IMR-90 (cell line): ENCODE results near the gene TENM4. TPM values are rescaled to one million over a fixed set of nuclear protein-coding genes. Genes with fewer than 3 reads are reported as not detected.

ENCODE experiments used
- ATAC-seq: fragments of 200-7000 bp; cut with Tn5 transposase; 2 replicates; pipeline ENCODE4 v1.9.1; 2020; ENCODE audit warnings: low read depth, mild to moderate bottlenecking, moderate library complexity
- BruUV-seq: library from RNA; stranded (reverse); fragments of 400-500 nt; replicated peaks from 2 replicates; lab custom pipeline; 2021; lab: Mats Ljungman, UMichigan
- CTCF ChIA-PET: fragments of 300-600 bp; formaldehyde crosslinking; extraction: SDS; loops from one replicate; lab custom pipeline; 2021; ENCODE audit warnings: antibody characterized with exemption; lab: Yijun Ruan, JAX
- POLR2A ChIA-PET: fragments of 300-600 bp; sonication (Branson Sonifier 250); formaldehyde crosslinking; loops from one replicate; lab custom pipeline; 2022; ENCODE audit warnings: antibody characterized with exemption; ENCODE audit not compliant: unreplicated experiment; lab: Charles Lee
- DNase-seq: peaks from one replicate; pipeline ENCODE4 v3.0.0; 2013
- H2AFZ ChIP-seq: replicated peaks from 2 replicates; pipeline ENCODE3; 2013; ENCODE audit warnings: low read length, mild to moderate bottlenecking; ENCODE audit not compliant: poor library complexity
- H2AK5ac ChIP-seq: 2 replicates; pipeline ENCODE4 v1.6.1; 2013; ENCODE audit warnings: low read depth, low read length, inconsistent platforms
- H2AK9ac ChIP-seq: replicated peaks from 2 replicates; pipeline ENCODE3; 2013; ENCODE audit warnings: mild to moderate bottlenecking, low read depth, low read length, moderate library complexity; ENCODE audit not compliant: poor library complexity
- H2BK120ac ChIP-seq: 2 replicates; pipeline ENCODE4 v1.6.1; 2013; ENCODE audit warnings: low read depth, low read length, inconsistent platforms
- H2BK15ac ChIP-seq: 3 replicates; pipeline ENCODE4 v1.6.1; 2013; ENCODE audit warnings: low read depth, low read length, inconsistent platforms
- H2BK20ac ChIP-seq: 2 replicates; pipeline ENCODE4 v1.6.1; 2013; ENCODE audit warnings: low read depth, mild to moderate bottlenecking, inconsistent platforms, low read length, moderate library complexity
- H2BK5ac ChIP-seq: 2 replicates; pipeline ENCODE4 v1.6.1; 2013; ENCODE audit warnings: mild to moderate bottlenecking, low read depth, low read length, inconsistent platforms; ENCODE audit not compliant: poor library complexity, severe bottlenecking
- H3K14ac ChIP-seq: replicated peaks from 2 replicates; pipeline ENCODE4 v1.6.1; 2013; ENCODE audit warnings: low read depth, low read length, inconsistent platforms
- H3K18ac ChIP-seq: 2 replicates; pipeline ENCODE4 v1.6.1; 2013; ENCODE audit warnings: low read depth, low read length, control low read depth
- H3K23ac ChIP-seq: 2 replicates; pipeline ENCODE4 v1.6.1; 2013; ENCODE audit warnings: low read depth, low read length, inconsistent platforms
- H3K27ac ChIP-seq: 2 replicates; pipeline ENCODE4 v1.5.1; 2013; ENCODE audit warnings: mild to moderate bottlenecking, control low read depth, low read length; ENCODE audit not compliant: insufficient read depth
- H3K27me3 ChIP-seq: 2 replicates; pipeline ENCODE4 v1.6.1; 2013; ENCODE audit warnings: low read length; ENCODE audit not compliant: control insufficient read depth, insufficient read depth
- H3K36me3 ChIP-seq: 2 replicates; pipeline ENCODE4 v1.6.1; 2013; ENCODE audit warnings: low read length, mixed read lengths; ENCODE audit not compliant: control insufficient read depth, insufficient read depth
- H3K4ac ChIP-seq: 2 replicates; pipeline ENCODE4 v1.6.1; 2013; ENCODE audit warnings: low read depth, low read length, inconsistent platforms
- H3K4me1 ChIP-seq: 2 replicates; pipeline ENCODE4 v1.6.1; 2013; ENCODE audit warnings: low read length, mixed read lengths; ENCODE audit not compliant: control insufficient read depth, insufficient read depth
- H3K4me2 ChIP-seq: 2 replicates; pipeline ENCODE4 v1.6.1; 2013; ENCODE audit warnings: low read depth, mild to moderate bottlenecking, control low read depth, low read length, moderate library complexity
- H3K4me3 ChIP-seq: 2 replicates; pipeline ENCODE4 v1.5.1; 2013; ENCODE audit warnings: low read depth, mild to moderate bottlenecking, control low read depth, low read length, moderate library complexity; ENCODE audit not compliant: insufficient read depth
- H3K56ac ChIP-seq: 2 replicates; pipeline ENCODE4 v1.6.1; 2013; ENCODE audit warnings: low read length, inconsistent platforms; ENCODE audit not compliant: insufficient read depth; ENCODE audit errors: extremely low read depth
- H3K79me1 ChIP-seq, 2 experiments: 2 replicates each; pipeline ENCODE4 v1.6.1; 2013; ENCODE audit warnings: low read length in 2 of 2, inconsistent platforms in 1 of 2, low read depth in 1 of 2
- H3K9ac ChIP-seq: 2 replicates; pipeline ENCODE4 v1.6.1; 2013; ENCODE audit warnings: low read depth, low read length, control low read depth
- H3K9me1 ChIP-seq: 2 replicates; pipeline ENCODE4 v1.6.1; 2013; ENCODE audit warnings: low read length, inconsistent platforms; ENCODE audit not compliant: insufficient read depth
- H3K9me3 ChIP-seq: 2 replicates; pipeline ENCODE4 v1.6.1; 2013; ENCODE audit warnings: low read length; ENCODE audit not compliant: control insufficient read depth, insufficient read depth
- H4K20me1 ChIP-seq: 2 replicates; pipeline ENCODE4 v1.6.1; 2013; ENCODE audit warnings: low read length, inconsistent platforms; ENCODE audit not compliant: insufficient read depth
- H4K5ac ChIP-seq: 2 replicates; pipeline ENCODE4 v1.6.1; 2013; ENCODE audit warnings: mild to moderate bottlenecking, low read depth, low read length, control low read depth
- H4K8ac ChIP-seq, 2 experiments: 2 replicates each; pipeline ENCODE4 v1.6.1; 2013; ENCODE audit warnings: low read depth in 2 of 2, low read length in 2 of 2, control low read depth in 1 of 2, inconsistent platforms in 1 of 2
- H4K91ac ChIP-seq: 2 replicates; pipeline ENCODE4 v1.6.1; 2013; ENCODE audit warnings: low read depth, low read length, inconsistent platforms; ENCODE audit not compliant: insufficient read depth
- BHLHE40 ChIP-seq: fragments of 150-350 bp; IDR thresholded peaks from 2 replicates; pipeline ENCODE4 v1.6.1; 2016; ENCODE audit warnings: mild to moderate bottlenecking, low read depth, low read length
- MAFK ChIP-seq: IDR thresholded peaks from 2 replicates; pipeline ENCODE4 v1.6.1; 2012; ENCODE audit warnings: low read depth, low read length, improper control_type of control experiment
- WGBS, 2 experiments: methylation state at CpG; one replicate each; pipeline versions ENCODE4 v1.1.5 to v1.1.7; 2013; ENCODE audit warnings: missing lambda C conversion rate in 2 of 2; ENCODE audit not compliant: insufficient read length in 1 of 2; ENCODE audit errors: extremely low coverage in 2 of 2; 5-methylcytosine and 5-hydroxymethylcytosine counted together
- dilution Hi-C: fragments of 300-500 bp; cut with HindIII; formaldehyde crosslinking; loops from one replicate; pipeline ENCODE4 v1.14.3; 2018; ENCODE audit warnings: low sequenced_read_pairs; ENCODE audit not compliant: unreplicated experiment
- in situ Hi-C: fragments of 300-500 bp; cut with MboI; formaldehyde crosslinking; loops from 3 replicates; pipeline ENCODE4 v1.14.3; 2019; ENCODE audit warnings: low sequenced_read_pairs, inconsistent platforms, mixed read lengths
- intact Hi-C: fragments of 100-400 bp; cut with micrococcal nuclease; formaldehyde crosslinking; loops from 2 replicates; pipeline ENCODE4 v1.10.0; 2022
- polyA plus RNA-seq, 3 experiments: library from polyadenylated mRNA; depleted of rRNA; stranded (reverse); fragments of >200 nt; gene quantifications; 2 replicates each; pipeline ENCODE4 v1.2.3, GENCODE V29; 2012; ENCODE audit warnings: low replicate concordance in 1 of 3
- total RNA-seq: library from RNA; depleted of rRNA; stranded (reverse); fragments of >200 nt; gene quantifications from 2 replicates; pipeline ENCODE4 v1.2.3, GENCODE V29; 2012

TENM4 gene
- total and polyA plus RNA-seq, 2 of the 4 experiments (the other 2 are of a cell fraction): 7.4 to 9.0 TPM

GRCh38 chr11:79309407-79309806 lies 131.4 kb downstream of the TENM4 start:
- Histone ChIP-seq H3K27ac (no peak overlapping the region), H3K14ac (no peak overlapping the region), H3K4me3 (no peak overlapping the region), H3K36me3 (no peaks in the 10 kb centered on the region), H3K4me2 (no peak overlapping the region), H2BK5ac (no peak overlapping the region), H3K4ac (no peak overlapping the region), H2BK120ac (no peak overlapping the region), H4K5ac (no peak overlapping the region), H2BK20ac (no peak overlapping the region), H3K56ac (no peak overlapping the region), H3K79me1 (no peaks in the 10 kb centered on the region; a peak in 1 of 4 replicates), H3K27me3 (no peaks in the 10 kb centered on the region), H3K23ac (no peak overlapping the region), H2AFZ (no peak overlapping the region), H2AK5ac (no peak overlapping the region), H4K20me1 (no peaks in the 10 kb centered on the region), H3K9me3 (no peaks in the 10 kb centered on the region), H4K91ac (no peak overlapping the region), H3K4me1 (peaks cover 3% of the 10 kb centered on the region; the same call in 1 of the 2 replicates), H2AK9ac (no peak overlapping the region), H3K9ac (no peak overlapping the region), H2BK15ac (no peak overlapping the region), H4K8ac (no peak overlapping the region), H3K9me1 (peaks cover 4% of the 10 kb centered on the region; the same call in 1 of the 2 replicates), H3K18ac (no peak overlapping the region)
- intact Hi-C loops (no loop called here), in situ Hi-C loops (no loop called here), dilution Hi-C loops (no loop called here)
- no TSS peak for BruUV-seq
- ChIA-PET POLR2A (no interaction called here), CTCF (interaction anchor here (1.4 kb wide), 1 partner anchor 9 kb away, joined by 3 read pairs; no protein-coding TSS in a partner anchor)
- peak; percentile 21; the same call in 1 of the 2 replicates for ATAC-seq
- DNase-seq: peak; percentile 70
- TF ChIP-seq MAFK: no peak
- TF ChIP-seq BHLHE40: peak; percentile 91
- 20% methylated on average over 1 of the region's 5 CpGs; no CpG with 5 or more reads in 1 of the 2 experiments for WGBS, 2 experiments
